Skin of body (tissue), 2 donors: ENCODE data around the gene AFMID. TPM values are rescaled to one million over a fixed set of nuclear protein-coding genes. Genes with fewer than 3 reads are reported as not detected.
"Not testable (repeated sequence)": the region's sequence is repeated elsewhere in the genome, so short reads cannot be mapped to it uniquely, and the experiment has no call there.

ENCODE experiments used
- DNase-seq: peaks from one replicate; lab custom pipeline; 2025; lab: John Stamatoyannopoulos, UW
- total RNA-seq: library from RNA; depleted of rRNA; stranded (reverse); fragments of >200 nt; gene quantifications from one replicate; pipeline ENCODE4 v1.2.3, GENCODE V29; 2014

The AFMID gene
- total RNA-seq, 1 donor from 2014 or later, result 28.3 TPM

DNA sequence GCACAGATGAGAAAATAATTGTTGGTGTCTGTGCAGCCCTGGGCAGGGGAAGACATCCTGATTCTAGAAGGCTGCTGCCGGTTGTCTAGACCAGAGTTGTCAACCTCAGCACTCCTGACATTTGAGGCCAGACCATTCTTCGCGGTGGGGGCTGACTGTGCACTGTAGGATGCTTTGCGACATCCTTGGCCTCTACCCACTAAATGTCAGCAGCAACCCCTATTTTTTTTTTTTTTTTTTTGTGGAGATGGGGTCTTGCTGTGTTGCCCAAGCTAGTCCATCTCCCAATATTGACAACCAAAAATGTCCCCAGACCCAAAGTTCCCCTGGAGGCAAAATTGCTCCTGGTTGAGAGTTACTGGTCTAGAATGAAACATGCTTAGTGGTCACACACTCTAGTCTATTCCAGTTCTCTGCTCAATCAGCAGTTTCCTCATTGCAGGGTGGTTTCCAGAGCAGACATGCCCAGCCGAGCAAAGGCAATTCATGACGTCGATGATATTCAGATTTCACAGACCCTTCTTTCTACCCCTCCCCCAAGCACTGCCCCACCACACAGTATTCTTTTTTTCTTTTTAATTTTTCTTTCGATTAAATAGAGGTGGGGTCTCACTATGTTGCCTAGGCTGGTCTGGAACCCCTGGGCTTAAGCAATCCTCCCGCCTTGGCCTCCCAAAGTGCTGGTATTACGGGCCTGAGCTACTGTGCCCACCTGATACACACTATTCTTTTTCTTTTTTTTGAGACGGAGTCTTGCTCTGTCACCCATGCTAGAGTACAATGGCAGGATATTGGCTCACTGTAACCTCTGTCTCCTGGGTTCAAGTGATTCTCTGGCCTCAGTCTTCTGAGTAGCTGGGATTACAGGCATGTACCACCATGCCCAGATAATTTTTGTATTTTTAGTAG lies 32.0 kb upstream of the AFMID start:
- DNase-seq, result no peak

- no peak for DNase-seq
Observed at GRCh38 chr17:78159575-78160158, 27.5 kb upstream of the AFMID start.

DNA sequence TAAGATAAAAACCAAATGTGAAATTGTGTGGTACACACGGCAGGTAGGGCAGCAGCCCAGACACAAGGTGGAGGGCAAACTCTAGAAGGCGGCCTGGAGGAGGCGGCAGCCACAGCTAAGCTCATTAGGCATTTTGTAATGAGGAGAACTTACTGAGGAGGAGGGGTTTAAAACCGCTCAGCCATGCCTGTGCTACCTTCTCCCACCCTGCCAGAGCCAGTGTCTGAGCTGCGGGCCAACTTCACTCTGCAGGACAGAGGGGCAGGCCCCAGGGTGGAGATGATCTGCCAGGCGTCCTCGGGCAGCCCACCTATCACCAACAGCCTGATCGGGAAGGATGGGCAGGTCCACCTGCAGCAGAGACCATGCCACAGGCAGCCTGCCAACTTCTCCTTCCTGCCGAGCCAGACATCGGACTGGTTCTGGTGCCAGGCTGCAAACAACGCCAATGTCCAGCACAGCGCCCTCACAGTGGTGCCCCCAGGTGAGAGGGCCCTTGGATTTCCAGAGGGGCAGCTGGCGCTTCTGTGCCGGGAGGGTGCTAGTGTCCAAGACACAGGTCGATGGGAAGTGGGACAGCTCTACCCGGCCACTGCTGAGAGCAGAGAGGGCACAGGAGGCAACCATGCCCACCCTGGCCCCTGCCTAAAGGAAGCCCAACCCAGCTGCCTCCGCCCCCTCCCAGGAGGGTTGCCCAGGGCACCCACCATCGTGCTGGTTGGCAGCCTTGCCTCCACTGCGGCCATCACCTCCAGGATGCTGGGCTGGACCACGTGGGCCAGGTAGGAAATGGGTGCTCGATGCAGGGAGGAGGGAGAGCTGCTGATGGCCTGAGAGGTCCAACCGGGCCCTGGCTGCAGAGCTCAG lies 23.0 kb upstream of the AFMID start:
- DNase-seq, result no peak

DNA sequence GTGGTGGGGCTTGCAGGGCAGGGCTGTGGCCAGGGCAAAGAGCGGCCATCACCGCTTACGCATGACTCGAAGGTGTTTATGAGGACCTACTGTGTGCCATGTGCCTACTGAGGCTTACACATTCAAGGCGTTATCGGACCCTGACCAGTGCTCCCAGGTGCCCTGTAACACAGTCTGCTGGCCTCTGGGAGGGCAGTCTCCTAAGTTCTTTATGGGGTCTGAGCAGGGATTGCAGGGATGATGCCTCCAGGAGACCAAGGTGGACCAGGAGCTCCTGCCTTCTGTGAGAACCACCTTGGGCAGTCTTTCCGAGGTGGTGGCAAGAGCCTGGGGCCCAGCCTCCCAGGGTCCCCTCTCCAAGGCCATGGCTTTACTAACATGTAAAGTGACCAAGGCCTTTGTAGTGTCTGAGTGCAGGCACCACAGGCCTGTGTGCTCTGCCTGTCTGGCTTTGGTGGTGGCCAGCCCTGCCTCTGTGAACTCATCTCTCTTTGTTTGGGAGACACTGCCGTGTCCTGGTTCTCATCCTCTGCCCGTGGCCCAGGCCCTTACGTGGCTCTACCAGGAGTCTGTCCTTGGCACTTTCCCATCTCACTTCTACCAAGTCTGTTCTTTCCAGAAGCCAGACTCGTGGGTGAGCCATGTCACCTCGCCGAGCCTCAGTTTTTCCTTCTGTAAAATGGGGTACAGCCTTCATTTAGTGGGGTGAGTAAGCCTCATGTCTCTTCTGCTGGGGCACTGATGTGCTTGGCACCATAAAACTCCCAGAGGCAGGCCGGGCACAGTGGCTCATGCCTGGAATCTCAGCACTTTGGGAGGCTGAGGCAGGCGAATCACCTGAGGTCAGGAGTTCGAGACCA lies 22.2 kb upstream of the AFMID start:
- no peak for DNase-seq

- DNase-seq, result no peak
Observed at GRCh38 chr17:78166416-78166815, 20.7 kb upstream of the AFMID start.

DNA sequence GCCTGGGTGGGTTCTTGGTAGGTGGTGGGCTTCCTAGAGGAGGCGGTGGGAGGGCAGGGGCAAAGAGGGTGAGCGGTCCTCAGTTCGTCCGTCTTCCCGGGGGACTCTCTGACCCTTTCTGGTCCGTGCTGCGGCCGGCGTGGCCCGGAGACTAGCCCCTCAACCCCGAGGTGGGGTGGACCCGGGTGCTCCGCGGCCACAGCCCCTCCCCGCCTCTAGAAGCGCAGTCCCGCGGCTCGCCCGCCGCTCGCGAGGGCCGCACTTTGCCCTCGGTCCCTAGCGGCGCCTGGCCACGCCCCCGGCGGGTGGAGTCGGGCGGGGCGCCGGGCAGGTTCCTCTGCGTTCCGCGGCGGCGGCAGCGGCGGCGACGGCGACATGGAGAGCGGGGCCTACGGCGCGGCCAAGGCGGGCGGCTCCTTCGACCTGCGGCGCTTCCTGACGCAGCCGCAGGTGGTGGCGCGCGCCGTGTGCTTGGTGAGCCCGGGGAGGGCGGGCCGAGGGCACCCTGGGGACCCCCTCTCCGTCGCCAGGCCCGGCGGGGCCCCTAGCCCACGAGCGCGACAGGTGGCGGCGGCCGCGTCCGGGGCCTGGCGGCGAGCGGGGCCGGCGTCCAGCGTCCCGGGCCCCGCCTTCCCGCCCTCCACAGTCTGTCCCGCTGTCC lies 18.8 kb upstream of the AFMID start, which contains the start of gene SYNGR2:
Gene SYNGR2, plus strand, starts transcription at position 340 of the 661 bp plus-strand sequence. Its CDS starts 36 bp downstream, at position 376.
- no peak for DNase-seq

DNA sequence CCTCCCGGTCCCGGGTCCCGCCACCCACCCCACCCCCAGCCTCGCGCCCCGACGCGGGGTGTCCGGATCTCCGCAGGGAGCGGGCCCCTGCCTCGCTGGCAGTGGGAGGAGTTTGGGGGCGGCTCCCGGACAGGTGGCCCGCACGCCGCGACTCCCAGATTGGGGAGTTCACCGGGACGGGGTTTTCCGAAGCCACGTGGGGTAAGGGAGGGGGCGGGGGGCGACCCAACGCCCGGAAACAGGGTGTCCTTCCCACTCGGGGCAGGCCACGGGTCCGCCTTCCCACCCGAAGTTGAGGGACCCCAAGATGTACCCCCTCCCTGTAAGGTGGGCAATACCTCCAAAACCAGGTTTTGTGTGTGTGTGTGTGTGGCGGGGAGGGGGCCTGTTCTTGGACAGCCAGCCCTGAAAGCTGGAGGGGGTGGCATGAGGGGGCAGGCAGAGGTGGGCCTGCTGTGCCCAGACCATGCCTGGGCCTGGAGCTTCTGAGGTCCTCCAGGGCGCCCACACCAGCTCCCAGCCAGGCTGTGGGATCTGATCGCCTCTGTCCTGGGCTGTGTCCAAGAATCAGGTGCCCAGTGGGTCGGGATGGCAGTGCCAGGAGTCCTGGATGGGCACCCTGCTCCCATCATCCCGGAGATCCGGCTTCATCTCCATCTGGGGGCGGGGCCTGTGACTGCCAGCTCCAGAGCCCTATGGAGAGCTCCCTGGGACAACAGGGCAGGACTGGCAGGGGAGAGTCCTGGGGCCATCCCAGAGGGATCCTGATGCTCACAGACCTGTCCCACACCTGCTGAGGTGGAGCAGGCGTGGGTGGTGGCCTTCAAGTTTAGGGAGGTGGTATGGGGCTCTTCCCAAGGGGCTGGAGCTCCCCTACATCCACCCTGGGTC lies 18.0 kb upstream of the AFMID start:
- no peak for DNase-seq

DNA sequence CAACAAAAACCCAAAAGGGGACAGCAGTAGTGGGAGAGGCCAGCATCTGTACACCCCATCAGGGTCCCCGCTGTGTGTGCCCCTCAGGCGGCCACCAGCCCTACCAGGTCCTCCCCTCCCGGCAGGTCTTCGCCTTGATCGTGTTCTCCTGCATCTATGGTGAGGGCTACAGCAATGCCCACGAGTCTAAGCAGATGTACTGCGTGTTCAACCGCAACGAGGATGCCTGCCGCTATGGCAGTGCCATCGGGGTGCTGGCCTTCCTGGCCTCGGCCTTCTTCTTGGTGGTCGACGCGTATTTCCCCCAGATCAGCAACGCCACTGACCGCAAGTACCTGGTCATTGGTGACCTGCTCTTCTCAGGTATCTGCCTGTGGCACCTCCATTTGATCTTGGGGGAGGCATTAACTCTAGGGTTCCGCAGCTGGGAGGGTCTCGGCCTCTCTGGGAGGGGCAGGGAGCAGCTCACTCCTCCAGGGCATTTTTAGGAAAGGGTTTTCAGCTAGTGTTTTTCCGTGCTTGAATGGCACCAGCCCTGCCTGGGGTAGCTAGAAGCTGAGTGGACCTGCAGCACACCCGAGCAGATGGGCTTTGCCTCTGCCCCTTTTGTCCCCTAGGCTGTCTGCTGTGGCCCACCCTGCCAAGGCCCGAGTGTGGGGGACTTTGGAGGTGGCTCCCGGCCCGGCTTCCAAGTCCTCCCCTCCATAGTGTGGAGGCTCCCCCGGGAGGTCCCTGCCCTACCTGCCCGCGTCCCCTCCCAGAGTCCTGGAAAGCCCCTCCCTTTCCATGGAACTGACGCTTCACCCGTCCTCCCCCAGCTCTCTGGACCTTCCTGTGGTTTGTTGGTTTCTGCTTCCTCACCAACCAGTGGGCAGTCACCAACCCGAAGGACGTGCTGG lies 16.2 kb upstream of the AFMID start:
- no peak for DNase-seq

- DNase-seq, result not testable (repeated sequence)
Observed at GRCh38 chr17:78171591-78172248, 15.4 kb upstream of the AFMID start.

DNA sequence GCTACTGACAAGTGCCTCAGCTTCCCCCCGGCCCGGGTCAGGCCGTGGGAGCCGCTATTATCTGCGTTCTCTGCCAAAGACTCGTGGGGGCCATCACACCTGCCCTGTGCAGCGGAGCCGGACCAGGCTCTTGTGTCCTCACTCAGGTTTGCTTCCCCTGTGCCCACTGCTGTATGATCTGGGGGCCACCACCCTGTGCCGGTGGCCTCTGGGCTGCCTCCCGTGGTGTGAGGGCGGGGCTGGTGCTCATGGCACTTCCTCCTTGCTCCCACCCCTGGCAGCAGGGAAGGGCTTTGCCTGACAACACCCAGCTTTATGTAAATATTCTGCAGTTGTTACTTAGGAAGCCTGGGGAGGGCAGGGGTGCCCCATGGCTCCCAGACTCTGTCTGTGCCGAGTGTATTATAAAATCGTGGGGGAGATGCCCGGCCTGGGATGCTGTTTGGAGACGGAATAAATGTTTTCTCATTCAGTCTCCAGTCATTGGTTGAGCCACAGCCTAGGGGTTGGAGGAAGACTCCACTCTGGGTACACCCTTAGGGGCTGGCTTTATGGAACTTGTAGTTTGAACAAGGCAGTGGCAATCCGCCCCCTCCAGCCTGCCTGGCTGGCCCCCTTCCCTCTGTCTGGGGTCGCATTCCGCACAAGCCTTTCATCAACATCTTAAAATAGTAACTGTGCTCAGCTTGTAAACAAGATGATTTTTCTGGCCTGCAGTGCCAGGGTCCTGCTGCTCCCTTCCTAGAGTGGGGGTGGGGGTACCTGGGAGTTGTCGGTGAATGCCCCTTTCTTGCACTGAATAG lies 14.7 kb upstream of the AFMID start:
- DNase-seq, result no peak

- no peak for DNase-seq
Observed at GRCh38 chr17:78173097-78173715, 14.0 kb upstream of the AFMID start.

GRCh38 chr17:78174346-78174869 lies 12.8 kb upstream of the AFMID start:
- DNase-seq, result no peak

DNA sequence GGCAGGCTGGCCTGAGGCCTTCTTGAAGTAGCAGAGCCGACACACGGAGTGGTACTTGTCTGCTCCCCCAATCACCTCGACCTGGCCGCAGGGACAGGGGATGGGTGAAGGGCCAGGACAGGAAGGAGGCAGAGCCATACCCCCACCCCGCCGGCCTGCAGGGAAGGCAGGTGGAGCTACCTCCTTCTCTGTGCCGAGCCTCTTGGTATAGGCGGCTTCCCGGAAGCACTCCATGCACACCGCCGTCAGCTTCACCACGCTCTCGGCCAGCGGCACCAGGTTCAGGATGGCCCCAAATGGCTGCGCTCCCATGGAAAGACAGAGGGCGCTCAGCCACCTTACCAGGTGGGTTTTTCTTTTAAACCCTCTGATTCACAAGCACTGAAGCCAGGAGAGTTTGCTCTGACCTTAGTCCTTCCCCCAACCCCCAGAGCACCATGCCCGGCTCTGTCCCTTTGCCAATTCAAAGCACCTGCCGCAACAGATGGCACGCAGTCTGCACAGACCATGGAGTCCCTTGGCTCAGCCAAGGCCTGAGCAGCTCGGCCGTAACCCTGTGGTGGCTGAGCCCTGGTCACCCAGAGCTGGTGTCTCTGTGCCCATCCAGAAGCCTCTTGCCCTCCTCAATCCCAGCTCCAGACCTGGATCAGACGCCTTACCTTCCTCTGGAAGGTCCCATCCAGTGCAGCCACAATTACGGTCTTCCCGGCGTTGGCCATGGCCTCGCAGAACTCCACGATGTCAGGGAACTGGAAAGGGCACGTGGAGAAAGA lies 12.1 kb upstream of the AFMID start:
- DNase-seq, result no peak

GRCh38 chr17:78175643-78175981 lies 11.6 kb upstream of the AFMID start:
- DNase-seq, result no peak

DNA sequence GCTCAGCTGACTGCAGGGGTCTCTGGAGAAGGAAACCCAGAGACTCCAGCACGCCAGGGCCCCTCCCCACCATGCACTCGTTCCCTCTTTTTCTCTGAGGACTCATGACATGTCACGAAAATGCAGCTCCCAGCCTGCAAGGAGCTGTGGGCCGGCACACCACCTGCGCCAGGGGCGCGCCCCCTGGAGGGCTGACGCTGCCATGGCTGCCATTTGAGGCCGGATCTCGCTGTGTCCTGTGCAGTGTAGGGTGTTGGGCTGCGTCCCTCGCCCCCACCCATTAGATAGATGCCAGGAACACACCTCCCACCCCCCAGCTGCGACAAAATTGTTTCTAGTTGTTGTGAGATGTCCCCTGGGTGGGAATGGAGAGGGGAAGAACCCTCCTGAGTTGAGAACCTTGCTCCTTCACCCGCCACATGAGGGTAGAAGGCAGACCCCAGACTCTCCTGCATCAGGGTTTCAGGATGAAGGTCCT lies 10.6 kb upstream of the AFMID start:
- no peak for DNase-seq
